Transverse colon (tissue), 4 donors: ENCODE data around the gene ALPG.

Experiments used
- EP300 ChIP-seq: sonication (generic); formaldehyde crosslinking; IDR thresholded peaks from one replicate; pipeline ENCODE4 v1.6.1; 2017; ENCODE audit warnings: antibody characterized with exemption, low read depth
- POLR2AphosphoS5 ChIP-seq, 3 donors: sonication (generic); formaldehyde crosslinking; IDR thresholded peaks; one replicate each; pipeline ENCODE4 v1.6.1; 2016; ENCODE audit warnings: antibody characterized with exemption in 3 of 3
- TF ChIP-seq, protein P1 (sequence below), 5 experiments: fragments of 200-600 bp in 3 of 5; fragments of 450-650 bp in 2 of 5; sonication (generic) in 3 of 5; IDR thresholded peaks; 1 replicate in 2 of 5; 2 replicates in 3 of 5; pipeline ENCODE4 v1.5.1; 2016 to 2017; ENCODE audit warnings: antibody characterized with exemption in 5 of 5, inconsistent platforms in 3 of 5, mild to moderate bottlenecking in 2 of 5, moderate library complexity in 1 of 5

DNA sequence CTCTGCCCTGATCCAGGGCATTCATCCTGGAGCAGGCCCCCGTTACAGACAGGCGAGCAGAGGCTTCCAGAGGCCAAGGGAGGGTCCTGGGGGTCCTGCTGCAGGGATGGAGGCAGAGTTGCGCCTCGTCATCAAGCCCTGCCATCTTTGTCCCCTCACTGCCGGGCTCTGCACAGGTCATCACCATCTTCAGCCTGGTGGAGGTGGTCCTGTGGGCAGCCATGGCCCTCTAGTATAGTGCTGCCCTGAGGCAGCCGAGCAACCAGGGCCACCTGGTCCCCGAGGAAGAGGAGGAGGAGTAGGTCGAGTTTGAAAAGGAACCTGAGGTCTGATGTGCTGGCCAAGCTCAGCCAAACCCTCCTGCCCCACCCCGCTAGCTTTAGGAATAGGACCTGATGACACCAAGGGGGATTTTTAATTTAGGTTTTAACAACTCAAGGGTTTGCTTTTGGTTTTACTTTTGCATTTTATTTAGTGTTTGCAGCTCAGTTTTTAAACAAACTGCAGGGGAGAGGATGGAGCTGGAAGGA is 40.5 kb downstream of the ALPG start:
- no peak for TF ChIP-seq POLR2AphosphoS5 (IDR thresholded peaks at IDR 0.05)
- no peak for TF ChIP-seq EP300
- TF ChIP-seq, protein P1, sequence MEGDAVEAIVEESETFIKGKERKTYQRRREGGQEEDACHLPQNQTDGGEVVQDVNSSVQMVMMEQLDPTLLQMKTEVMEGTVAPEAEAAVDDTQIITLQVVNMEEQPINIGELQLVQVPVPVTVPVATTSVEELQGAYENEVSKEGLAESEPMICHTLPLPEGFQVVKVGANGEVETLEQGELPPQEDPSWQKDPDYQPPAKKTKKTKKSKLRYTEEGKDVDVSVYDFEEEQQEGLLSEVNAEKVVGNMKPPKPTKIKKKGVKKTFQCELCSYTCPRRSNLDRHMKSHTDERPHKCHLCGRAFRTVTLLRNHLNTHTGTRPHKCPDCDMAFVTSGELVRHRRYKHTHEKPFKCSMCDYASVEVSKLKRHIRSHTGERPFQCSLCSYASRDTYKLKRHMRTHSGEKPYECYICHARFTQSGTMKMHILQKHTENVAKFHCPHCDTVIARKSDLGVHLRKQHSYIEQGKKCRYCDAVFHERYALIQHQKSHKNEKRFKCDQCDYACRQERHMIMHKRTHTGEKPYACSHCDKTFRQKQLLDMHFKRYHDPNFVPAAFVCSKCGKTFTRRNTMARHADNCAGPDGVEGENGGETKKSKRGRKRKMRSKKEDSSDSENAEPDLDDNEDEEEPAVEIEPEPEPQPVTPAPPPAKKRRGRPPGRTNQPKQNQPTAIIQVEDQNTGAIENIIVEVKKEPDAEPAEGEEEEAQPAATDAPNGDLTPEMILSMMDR (IDR thresholded peaks at IDR 0.05) = no peak
